ENCODE data around the gene NTF3. TPM values are rescaled to one million over a fixed set of nuclear protein-coding genes. Genes with fewer than 3 reads are reported as not detected.

Gene NTF3
- total RNA-seq, 1 experiment from 2014 or later = not detected

- H3K9me3 ChIP-seq (ENCODE audit: control insufficient read depth, insufficient read depth, low read depth, low read length) = no peaks in the 10 kb centered on the region
- ChIA-PET CTCF (no interaction called here), POLR2A (no interaction called here)
- TF ChIP-seq REST (IDR thresholded peaks at IDR 0.05; ENCODE audit: insufficient read depth in 1 of 2, low read depth in 2 of 2, low read length in 1 of 2) = no peak
- TF ChIP-seq POLR2AphosphoS5 (IDR thresholded peaks at IDR 0.05; ENCODE audit: low read depth, low read length) = no peak
- TF ChIP-seq TCF7L2 (IDR thresholded peaks at IDR 0.05; ENCODE audit: low read depth, low read length) = no peak
- TF ChIP-seq SIN3A (IDR thresholded peaks at IDR 0.05; ENCODE audit: borderline replicate concordance, insufficient read depth, low read depth, low read length) = no peak
- no peak for TF ChIP-seq CTCF (IDR thresholded peaks at IDR 0.05)
- no peaks in the 10 kb centered on the region for H3K36me3 ChIP-seq (ENCODE audit: control insufficient read depth, insufficient read depth, low read length)
- ATAC-seq = no peak
- H3K27ac ChIP-seq (ENCODE audit: low read length) = no peak overlapping the region
- no peaks in the 10 kb centered on the region for H3K27me3 ChIP-seq (ENCODE audit: control insufficient read depth, insufficient read depth, low read length)
- DNase-seq (ENCODE audit: low read depth, low spot score) = no peak
- no peak overlapping the region for H3K4me3 ChIP-seq (ENCODE audit: low read depth in 2 of 2, low read length in 2 of 2)
- in situ Hi-C loops (cut with HindIII; ENCODE audit: low pct_unique_long_range_greater_than_20kb, low sequenced_read_pairs) = no loop called here
- no peaks in the 10 kb centered on the region for H3K4me1 ChIP-seq (ENCODE audit: control insufficient read depth, insufficient read depth, low read length)
- intact Hi-C loops (cut with micrococcal nuclease; ENCODE audit: unreplicated experiment) = no loop called here
- no TSS peak for BruUV-seq (replicated peaks)
Observed at GRCh38 chr12:5520831-5521230, 88.9 kb downstream of the NTF3 start.

GRCh38 chr12:5521456-5522325 lies 89.8 kb downstream of the NTF3 start:
- in situ Hi-C loops (cut with HindIII; ENCODE audit: low pct_unique_long_range_greater_than_20kb, low sequenced_read_pairs) = no loop called here
- POLR2A ChIA-PET = no interaction called here
- Histone ChIP-seq H3K4me1 (ENCODE audit: control insufficient read depth, insufficient read depth, low read length) (no peaks in the 10 kb centered on the region), H3K27me3 (ENCODE audit: control insufficient read depth, insufficient read depth, low read length) (no peaks in the 10 kb centered on the region), H3K4me3 (ENCODE audit: low read depth in 2 of 2, low read length in 2 of 2) (no peak overlapping the region), H3K36me3 (ENCODE audit: control insufficient read depth, insufficient read depth, low read length) (no peaks in the 10 kb centered on the region), H3K9me3 (ENCODE audit: control insufficient read depth, insufficient read depth, low read depth, low read length) (no peaks in the 10 kb centered on the region), H3K27ac (ENCODE audit: low read length) (no peak overlapping the region)
- no TSS peak for BruUV-seq (replicated peaks)
- intact Hi-C loops (cut with micrococcal nuclease; ENCODE audit: unreplicated experiment) = no loop called here
- CTCF ChIA-PET = no interaction called here
- DNase-seq (ENCODE audit: low read depth, low spot score) = no peak
- TF ChIP-seq SIN3A (IDR thresholded peaks at IDR 0.05; ENCODE audit: borderline replicate concordance, insufficient read depth, low read depth, low read length) (no peak), POLR2AphosphoS5 (IDR thresholded peaks at IDR 0.05; ENCODE audit: low read depth, low read length) (no peak), TCF7L2 (IDR thresholded peaks at IDR 0.05; ENCODE audit: low read depth, low read length) (no peak), REST (IDR thresholded peaks at IDR 0.05; ENCODE audit: insufficient read depth in 1 of 2, low read depth in 2 of 2, low read length in 1 of 2) (no peak), CTCF (IDR thresholded peaks at IDR 0.05) (no peak)
- no peak for ATAC-seq

All from Panc1 (cell line).